WERI-Rb-1 (cell line): ENCODE measurements around the gene RAB40B.

Source experiments
- DNase-seq: peaks from one replicate; pipeline ENCODE4 v3.0.0-alpha.2; 2020
- H3K27ac ChIP-seq: fragments of 250-450 bp; sonication (Bioruptor Pico); 2 replicates; pipeline ENCODE4 v1.5.1; 2020; ENCODE audit warnings: mild to moderate bottlenecking, moderate library complexity
- H3K27me3 ChIP-seq: fragments of 250-450 bp; sonication (Bioruptor Pico); 2 replicates; pipeline ENCODE4 v1.5.1; 2021; ENCODE audit warnings: mild to moderate bottlenecking, low read depth, moderate library complexity; ENCODE audit not compliant: insufficient read depth, severe bottlenecking
- H3K36me3 ChIP-seq: fragments of 250-450 bp; sonication (Bioruptor Pico); 2 replicates; pipeline ENCODE4 v1.5.1; 2020; ENCODE audit warnings: mild to moderate bottlenecking, moderate library complexity
- H3K4me3 ChIP-seq: 2 replicates; pipeline ENCODE4 v1.5.1; 2011; ENCODE audit warnings: low read depth, mild to moderate bottlenecking, control low read depth, low read length
- H3K9me3 ChIP-seq: fragments of 250-450 bp; sonication (Bioruptor Pico); 2 replicates; pipeline ENCODE4 v1.5.1; 2021; ENCODE audit warnings: mild to moderate bottlenecking, moderate library complexity; ENCODE audit not compliant: severe bottlenecking
- CTCF ChIP-seq: IDR thresholded peaks from 2 replicates; pipeline ENCODE4 v1.5.1; 2011; ENCODE audit warnings: low read depth, mild to moderate bottlenecking, control low read depth, inconsistent platforms, low read length

The RAB40B gene

GRCh38 chr17:82629748-82630147 lies 68.8 kb downstream of the RAB40B start:
- Histone ChIP-seq H3K9me3 (no peaks in the 10 kb centered on the region), H3K36me3 (peaks cover 87% of the 10 kb centered on the region), H3K27me3 (no peaks in the 10 kb centered on the region), H3K27ac (no peak overlapping the region), H3K4me3 (no peak overlapping the region)
- no peak for DNase-seq
- no peak for TF ChIP-seq CTCF

- DNase-seq: no peak
- Histone ChIP-seq H3K4me3 (no peak overlapping the region), H3K36me3 (peaks cover 88% of the 10 kb centered on the region), H3K9me3 (no peaks in the 10 kb centered on the region), H3K27ac (no peak overlapping the region), H3K27me3 (no peaks in the 10 kb centered on the region)
- TF ChIP-seq CTCF: no peak
These were observed 71.1 kb downstream of the RAB40B start for GRCh38 chr17:82627405-82627804.

- no peak for DNase-seq
- Histone ChIP-seq H3K9me3 (no peaks in the 10 kb centered on the region), H3K27ac (no peak overlapping the region), H3K27me3 (no peaks in the 10 kb centered on the region), H3K4me3 (no peak overlapping the region), H3K36me3 (peaks cover 96% of the 10 kb centered on the region)
- TF ChIP-seq CTCF: no peak
These were observed 74.8 kb downstream of the RAB40B start for GRCh38 chr17:82623707-82624106.

- Histone ChIP-seq H3K4me3 (no peak overlapping the region), H3K36me3 (peaks cover 93% of the 10 kb centered on the region), H3K27me3 (no peaks in the 10 kb centered on the region), H3K27ac (no peak overlapping the region), H3K9me3 (no peaks in the 10 kb centered on the region)
- DNase-seq: no peak
- TF ChIP-seq CTCF: no peak
These were observed 78.9 kb downstream of the RAB40B start for GRCh38 chr17:82619641-82620040.

- Histone ChIP-seq H3K9me3 (no peaks in the 10 kb centered on the region), H3K27ac (no peak overlapping the region), H3K27me3 (no peaks in the 10 kb centered on the region), H3K4me3 (no peak overlapping the region), H3K36me3 (peaks cover 93% of the 10 kb centered on the region)
- DNase-seq: no peak
- TF ChIP-seq CTCF: no peak
These were observed 79.3 kb downstream of the RAB40B start for GRCh38 chr17:82619211-82619610.

- Histone ChIP-seq H3K27me3 (no peaks in the 10 kb centered on the region), H3K36me3 (peaks cover 75% of the 10 kb centered on the region), H3K9me3 (peaks cover 3% of the 10 kb centered on the region), H3K4me3 (no peak overlapping the region), H3K27ac (no peak overlapping the region)
- no peak for DNase-seq
- TF ChIP-seq CTCF: no peak
These were observed 82.3 kb downstream of the RAB40B start for GRCh38 chr17:82616021-82616711.
